Measurements from ENCODE around the gene TRIM14.

DNA sequence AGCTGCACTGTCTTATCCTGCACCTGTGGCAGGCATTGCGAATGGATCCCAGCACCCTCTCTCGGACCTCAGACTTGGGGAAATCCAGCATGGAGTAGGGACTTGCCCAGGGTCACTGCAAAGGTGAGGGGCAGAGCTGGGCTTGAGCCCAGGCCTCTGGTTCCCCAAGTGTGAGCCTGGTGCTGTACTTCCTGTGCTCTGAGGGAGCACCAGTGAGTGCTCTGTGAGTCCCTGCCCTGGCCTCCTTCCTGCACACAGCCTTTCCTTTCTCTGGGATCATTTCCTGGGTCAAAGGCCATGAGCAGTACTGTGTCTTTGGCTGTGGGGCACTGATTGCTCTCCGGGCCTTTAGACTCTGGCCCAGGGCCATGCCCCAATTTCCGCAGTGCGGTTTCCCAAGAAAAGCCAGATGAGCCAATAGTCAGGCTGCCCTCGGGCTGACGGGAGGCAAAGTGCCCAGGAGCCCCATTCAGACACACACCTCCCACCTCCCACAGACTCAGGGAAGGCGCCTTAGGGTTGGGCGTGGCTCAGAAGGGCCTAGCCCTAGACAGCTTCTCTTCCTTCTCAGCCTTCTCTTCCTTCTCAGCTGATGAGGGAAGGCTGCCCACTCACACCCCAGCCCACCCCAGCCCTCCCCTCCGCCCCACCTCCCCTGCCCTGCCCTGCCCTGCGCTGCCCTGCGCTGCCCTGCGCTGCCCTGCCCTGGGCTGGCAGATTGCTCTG is 23.3 kb upstream of the TRIM14 start:
- TF ChIP-seq NFYB (CRISPR knock-in tag; conservative IDR thresholded peaks at IDR 0.05; ENCODE audit: low read depth), result no peak
- TF ChIP-seq, protein P1, sequence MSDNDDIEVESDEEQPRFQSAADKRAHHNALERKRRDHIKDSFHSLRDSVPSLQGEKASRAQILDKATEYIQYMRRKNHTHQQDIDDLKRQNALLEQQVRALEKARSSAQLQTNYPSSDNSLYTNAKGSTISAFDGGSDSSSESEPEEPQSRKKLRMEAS (CRISPR knock-in tag; IDR thresholded peaks at IDR 0.05), result no peak
- TF ChIP-seq, protein P2, sequence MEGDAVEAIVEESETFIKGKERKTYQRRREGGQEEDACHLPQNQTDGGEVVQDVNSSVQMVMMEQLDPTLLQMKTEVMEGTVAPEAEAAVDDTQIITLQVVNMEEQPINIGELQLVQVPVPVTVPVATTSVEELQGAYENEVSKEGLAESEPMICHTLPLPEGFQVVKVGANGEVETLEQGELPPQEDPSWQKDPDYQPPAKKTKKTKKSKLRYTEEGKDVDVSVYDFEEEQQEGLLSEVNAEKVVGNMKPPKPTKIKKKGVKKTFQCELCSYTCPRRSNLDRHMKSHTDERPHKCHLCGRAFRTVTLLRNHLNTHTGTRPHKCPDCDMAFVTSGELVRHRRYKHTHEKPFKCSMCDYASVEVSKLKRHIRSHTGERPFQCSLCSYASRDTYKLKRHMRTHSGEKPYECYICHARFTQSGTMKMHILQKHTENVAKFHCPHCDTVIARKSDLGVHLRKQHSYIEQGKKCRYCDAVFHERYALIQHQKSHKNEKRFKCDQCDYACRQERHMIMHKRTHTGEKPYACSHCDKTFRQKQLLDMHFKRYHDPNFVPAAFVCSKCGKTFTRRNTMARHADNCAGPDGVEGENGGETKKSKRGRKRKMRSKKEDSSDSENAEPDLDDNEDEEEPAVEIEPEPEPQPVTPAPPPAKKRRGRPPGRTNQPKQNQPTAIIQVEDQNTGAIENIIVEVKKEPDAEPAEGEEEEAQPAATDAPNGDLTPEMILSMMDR (IDR thresholded peaks at IDR 0.05), result no peak
- TF ChIP-seq SP1 (CRISPR knock-in tag; conservative IDR thresholded peaks at IDR 0.05), result no peak

Data from WTC11 (cell line).